CD14-positive monocyte (primary cell): ENCODE measurements around the gene CORO1C. TPM values are rescaled to one million over a fixed set of nuclear protein-coding genes. Genes with fewer than 3 reads are reported as not detected.

ENCODE experiments used
- DNase-seq, 3 donors: peaks; one replicate each; pipeline ENCODE4 v3.0.0-alpha.2; 2011 to 2022
- H2AFZ ChIP-seq: 2 replicates; pipeline ENCODE4 v1.6.0; 2012; ENCODE audit warnings: mild to moderate bottlenecking, low read depth, low read length, inconsistent platforms; ENCODE audit not compliant: insufficient read depth, poor library complexity, severe bottlenecking
- H3K27ac ChIP-seq, 2 donors: 1 replicate in 1 of 2; 2 replicates in 1 of 2; pipeline ENCODE4 v1.5.1; 2012 to 2013; ENCODE audit warnings: low read length in 2 of 2, control low read depth in 1 of 2, inconsistent platforms in 1 of 2, low read depth in 1 of 2, mild to moderate bottlenecking in 1 of 2
- H3K27me3 ChIP-seq, 2 donors: one replicate each; pipeline versions ENCODE4 v1.6.0 to v1.6.1; 2011 to 2013; ENCODE audit warnings: low read length in 2 of 2; ENCODE audit not compliant: control insufficient read depth in 2 of 2, insufficient read depth in 2 of 2
- H3K36me3 ChIP-seq, 2 donors: replicated peaks in 1 of 2; 1 replicate in 1 of 2; 2 replicates in 1 of 2; pipeline versions ENCODE4 v1.5.1 to v1.6.1; 2012 to 2013; ENCODE audit warnings: low read length in 2 of 2, control low read depth in 1 of 2, inconsistent platforms in 1 of 2, mild to moderate bottlenecking in 1 of 2; ENCODE audit not compliant: insufficient read depth in 2 of 2, control insufficient read depth in 1 of 2
- H3K4me1 ChIP-seq, 2 donors: 1 replicate in 1 of 2; 2 replicates in 1 of 2; pipeline versions ENCODE4 v1.5.1 to v1.6.1; 2012 to 2013; ENCODE audit warnings: low read length in 2 of 2, control low read depth in 1 of 2, inconsistent platforms in 1 of 2, mild to moderate bottlenecking in 1 of 2, moderate library complexity in 1 of 2; ENCODE audit not compliant: insufficient read depth in 2 of 2, control insufficient read depth in 1 of 2
- H3K4me2 ChIP-seq: replicated peaks from 2 replicates; pipeline ENCODE3; 2012; ENCODE audit warnings: low read length, moderate library complexity, mild to moderate bottlenecking; ENCODE audit not compliant: poor library complexity, severe bottlenecking; ENCODE audit errors: extremely low read depth
- H3K4me3 ChIP-seq, 3 experiments: fragments of 200-600 bp in 1 of 3; sonication (generic) in 1 of 3; replicated peaks in 1 of 3; 1 replicate in 2 of 3; 2 replicates in 1 of 3; pipeline ENCODE4 v1.5.1; 2011 to 2013; ENCODE audit warnings: low read length in 3 of 3, mild to moderate bottlenecking in 3 of 3, control low read depth in 2 of 3, low read depth in 2 of 3, inconsistent platforms in 1 of 3, moderate library complexity in 1 of 3
- H3K79me2 ChIP-seq: 2 replicates; pipeline ENCODE4 v1.6.0; 2012; ENCODE audit warnings: mild to moderate bottlenecking, control low read depth, inconsistent platforms, low read length, moderate library complexity; ENCODE audit not compliant: insufficient read depth
- H3K9ac ChIP-seq: 2 replicates; pipeline ENCODE4 v1.6.0; 2017; ENCODE audit warnings: low read length, mild to moderate bottlenecking; ENCODE audit not compliant: insufficient read depth, poor library complexity, severe bottlenecking
- H3K9me3 ChIP-seq, 2 donors: replicated peaks in 1 of 2; 1 replicate in 1 of 2; 2 replicates in 1 of 2; pipeline versions ENCODE4 v1.5.1 to v1.6.1; 2012 to 2013; ENCODE audit warnings: low read length in 2 of 2, control low read depth in 1 of 2; ENCODE audit not compliant: control insufficient read depth in 1 of 2, insufficient read depth in 1 of 2
- H4K20me1 ChIP-seq: 2 replicates; pipeline ENCODE4 v1.6.0; 2012; ENCODE audit warnings: mild to moderate bottlenecking, low read length, control low read depth, moderate library complexity; ENCODE audit not compliant: insufficient read depth
- H3K27ac Mint-ChIP-seq, 7 donors: one replicate each; pipeline ENCODE4 v1.8.0; 2020; ENCODE audit warnings: mild to moderate bottlenecking in 7 of 7, mixed read lengths in 7 of 7, moderate library complexity in 6 of 7, inconsistent platforms in 2 of 7
- H3K27me3 Mint-ChIP-seq, 3 donors: one replicate each; pipeline ENCODE4 v1.8.0; 2021 to 2022; ENCODE audit warnings: low read depth in 3 of 3, mild to moderate bottlenecking in 3 of 3, mixed read lengths in 3 of 3, moderate library complexity in 3 of 3, inconsistent platforms in 1 of 3
- H3K36me3 Mint-ChIP-seq, 2 donors: one replicate each; pipeline ENCODE4 v1.8.0; 2020; ENCODE audit warnings: mixed read lengths in 2 of 2, inconsistent platforms in 1 of 2, mild to moderate bottlenecking in 1 of 2
- H3K4me1 Mint-ChIP-seq: one replicate; pipeline ENCODE4 v1.8.0; 2020; ENCODE audit warnings: mild to moderate bottlenecking, mixed read lengths
- H3K4me3 Mint-ChIP-seq, 2 donors: one replicate each; pipeline ENCODE4 v1.8.0; 2020; ENCODE audit warnings: mild to moderate bottlenecking in 2 of 2, mixed read lengths in 2 of 2, moderate library complexity in 1 of 2
- H3K9me3 Mint-ChIP-seq, 7 donors: one replicate each; pipeline ENCODE4 v1.8.0; 2020 to 2022; ENCODE audit warnings: mixed read lengths in 7 of 7, mild to moderate bottlenecking in 6 of 7, moderate library complexity in 6 of 7, inconsistent platforms in 2 of 7
- CTCF ChIP-seq: fragments of 200-600 bp; IDR thresholded peaks from one replicate; pipeline ENCODE4 v1.8.0; 2022; ENCODE audit warnings: antibody characterized with exemption, mild to moderate bottlenecking
- WGBS: methylation state at CpG from one replicate; pipeline ENCODE4 v1.1.5; 2013; ENCODE audit warnings: missing lambda C conversion rate; ENCODE audit not compliant: insufficient coverage; 5-methylcytosine and 5-hydroxymethylcytosine counted together
- intact Hi-C, 2 donors: fragments of 100-400 bp; cut with micrococcal nuclease; formaldehyde crosslinking; loops; one replicate each; pipeline versions ENCODE4 v1.15.0 to v1.15.1; 2023
- polyA plus RNA-seq, 3 donors: library from polyadenylated mRNA; depleted of rRNA in 1 of 3; unstranded in 2 of 3; stranded (reverse) in 1 of 3; fragments of 300-500 nt in 2 of 3; fragments of >200 nt in 1 of 3; fragmentation: Illumina TruSeq in 2 of 3; gene quantifications; 1 replicate in 2 of 3; 2 replicates in 1 of 3; pipeline ENCODE4 v1.2.3, GENCODE V29; 2012 to 2021

Gene CORO1C
- polyA plus RNA-seq, 3 donors = 77.5 to 285 (median 229) TPM

- Histone ChIP-seq H3K79me2 (peaks cover 86% of the 10 kb centered on the region), H4K20me1 (peaks cover 90% of the 10 kb centered on the region)
Observed at GRCh38 chr12:108679106-108679681, 52.1 kb downstream of the CORO1C start.

GRCh38 chr12:108678104-108678730, 53.1 kb downstream of the CORO1C start:
- TF ChIP-seq CTCF = no peak

More at GRCh38 chr12:108679106-108679681, 52.1 kb downstream of the CORO1C start:
- Histone ChIP-seq H3K9me3 (no peaks in the 10 kb centered on the region), H3K9ac (no peak overlapping the region), H3K36me3 (peaks cover 29 to 42% of the 10 kb centered on the region in 2 donors), H3K27ac (peak overlapping the region in 1 of 2 donors; percentile 58), H3K27me3 (no peaks in the 10 kb centered on the region), H2AFZ (no peak overlapping the region), H3K4me2 (no peak overlapping the region), H3K4me1 (no peaks in the 10 kb centered on the region), H3K4me3 (no peak overlapping the region)
- H3K36me3 Mint-ChIP-seq = peaks cover 39 to 56% of the 10 kb centered on the region in 2 donors
- H3K27ac Mint-ChIP-seq = peak overlapping the region in 2 of 7 donors; percentile 11 to 55
- H3K4me3 Mint-ChIP-seq = no peak overlapping the region
- WGBS = no CpG with 5 or more reads among the region's 1 CpG
- TF ChIP-seq CTCF = no peak
- H3K9me3 Mint-ChIP-seq = peaks cover 0 to 1% (median 0%) of the 10 kb centered on the region in 7 donors
- intact Hi-C loops = no loop called here
- peaks cover 0 to under 1% (median 0%) of the 10 kb centered on the region in 3 donors for H3K27me3 Mint-ChIP-seq
- no peak for DNase-seq
- H3K4me1 Mint-ChIP-seq = peaks cover 8% of the 10 kb centered on the region

More at GRCh38 chr12:108678104-108678730, 53.1 kb downstream of the CORO1C start:
- Histone ChIP-seq H3K27ac (peak overlapping the region in 1 of 2 donors; percentile 59), H2AFZ (no peak overlapping the region), H3K4me1 (no peaks in the 10 kb centered on the region), H3K27me3 (no peaks in the 10 kb centered on the region), H3K9me3 (no peaks in the 10 kb centered on the region), H3K4me2 (no peak overlapping the region), H3K79me2 (peaks cover 85% of the 10 kb centered on the region), H4K20me1 (peaks cover 84% of the 10 kb centered on the region), H3K36me3 (peaks cover 35 to 50% of the 10 kb centered on the region in 2 donors), H3K9ac (no peak overlapping the region), H3K4me3 (no peak overlapping the region)
- Mint-ChIP-seq H3K36me3 (peaks cover 43 to 59% of the 10 kb centered on the region in 2 donors), H3K27me3 (peaks cover 0 to 2% (median 0%) of the 10 kb centered on the region in 3 donors), H3K27ac (peak overlapping the region in 6 of 7 donors; percentile 40 to 79 (median 50)), H3K4me1 (peaks cover 6% of the 10 kb centered on the region), H3K9me3 (peaks cover 0 to 1% (median 0%) of the 10 kb centered on the region in 7 donors), H3K4me3 (no peak overlapping the region)
- 67% methylated on average over 1 of the region's 9 CpGs for WGBS
- intact Hi-C loops = no loop called here
- DNase-seq = no peak
